HL-60 (cell line): ENCODE results near the gene CRY1.

Experiments
- DNase-seq, 2 experiments: peaks; one replicate each; pipeline ENCODE4 v3.0.0-alpha.2; 2010 to 2020; ENCODE audit warnings: low read depth in 1 of 2, low spot score in 1 of 2
- H3K27ac ChIP-seq: fragments of 250-450 bp; sonication (Bioruptor Pico); replicated peaks from 2 replicates; pipeline ENCODE4 v1.5.1; 2020; ENCODE audit warnings: mild to moderate bottlenecking, moderate library complexity
- H3K27me3 ChIP-seq: fragments of 250-450 bp; sonication (Bioruptor Pico); 2 replicates; pipeline ENCODE4 v1.5.1; 2021; ENCODE audit warnings: mild to moderate bottlenecking, moderate library complexity; ENCODE audit not compliant: insufficient read depth, poor library complexity, severe bottlenecking
- H3K4me3 ChIP-seq: replicated peaks from 2 replicates; pipeline ENCODE4 v1.5.1; 2011; ENCODE audit warnings: mild to moderate bottlenecking, control low read depth, low read length; ENCODE audit not compliant: insufficient read depth
- GABPA ChIP-seq: IDR thresholded peaks from 2 replicates; pipeline ENCODE4 v1.6.1; 2012; ENCODE audit warnings: low read depth
- POLR2AphosphoS5 ChIP-seq: IDR thresholded peaks from 2 replicates; pipeline ENCODE4 v1.6.1; 2012; ENCODE audit warnings: low read depth
- SPI1 ChIP-seq: IDR thresholded peaks from 2 replicates; pipeline ENCODE4 v1.6.1; 2012; ENCODE audit warnings: low read depth, mild to moderate bottlenecking, borderline replicate concordance
- long read RNA-seq: library from polyadenylated mRNA; unstranded; transcript quantifications from one replicate; pipeline ENCODE4 v2.0.0, GENCODE V29; 2020
- TF ChIP-seq, protein P1 (sequence below): IDR thresholded peaks from one replicate; pipeline ENCODE4 v1.5.1; 2011; ENCODE audit warnings: low read length, control low read depth, inconsistent platforms; ENCODE audit not compliant: insufficient read depth
- TF ChIP-seq, protein P2 (sequence below): IDR thresholded peaks from 2 replicates; pipeline ENCODE4 v1.6.1; 2012; ENCODE audit warnings: low read depth; ENCODE audit not compliant: insufficient replicate concordance

Gene CRY1
- long read RNA-seq, transcript CRY1-201 (13 exons, 3,267 nt), result major isoform, 209 of 265 reads
- long read RNA-seq, partial matches to known transcripts, result 29 of 265 reads
- long read RNA-seq, other reads (novel, unspliced or antisense), result 27 of 265 reads

DNA sequence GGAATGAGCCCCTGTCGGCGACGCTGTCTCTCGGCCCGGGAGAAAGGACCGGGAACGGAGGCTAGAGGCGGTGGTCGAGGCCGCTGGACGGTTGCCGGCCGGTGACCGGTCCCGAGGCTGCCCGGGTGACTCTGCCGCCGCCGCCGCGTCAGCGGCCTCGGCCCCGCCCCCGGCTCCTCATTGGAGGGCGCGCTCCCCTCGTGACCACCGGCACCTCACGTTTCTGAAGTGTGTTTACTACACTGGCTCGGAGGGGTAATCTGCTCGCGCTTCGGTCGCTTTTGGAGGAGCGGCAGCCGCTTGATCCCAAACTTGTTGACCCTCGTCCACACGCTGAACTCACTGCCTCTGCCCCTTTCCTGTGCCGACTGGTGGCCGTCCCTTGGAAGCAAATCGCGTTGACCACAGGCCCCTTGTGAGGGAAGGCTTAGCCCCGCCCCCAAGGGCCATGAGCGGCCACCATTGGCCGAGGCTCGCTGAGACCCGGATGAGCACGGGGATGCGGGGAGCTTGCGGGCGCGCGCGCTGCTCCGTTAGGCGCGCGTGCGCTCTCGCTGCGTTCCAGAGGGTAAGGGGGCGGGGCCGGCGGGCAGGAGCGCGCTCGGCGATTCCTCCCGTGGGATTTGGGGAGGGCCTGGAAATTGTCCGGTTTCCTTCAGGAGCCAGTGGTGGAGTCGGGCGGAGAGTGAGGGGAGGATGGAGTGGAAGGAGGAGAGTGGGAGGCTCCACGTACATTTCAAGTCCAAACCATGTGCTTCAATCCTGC is at the start of gene CRY1:
CRY1 (minus strand) TSS at position 133 of the 766 bp plus-strand sequence. CDS start 588 bp downstream, outside the sequence.
- DNase-seq, result peak; percentile 56 to 93
- H3K27ac ChIP-seq, result peak within 1 kb of the TSS; percentile 75
- H3K27me3 ChIP-seq, result no peaks in the 10 kb centered on the region
- peak within 1 kb of the TSS; percentile 54 for H3K4me3 ChIP-seq
- TF ChIP-seq, protein P1, sequence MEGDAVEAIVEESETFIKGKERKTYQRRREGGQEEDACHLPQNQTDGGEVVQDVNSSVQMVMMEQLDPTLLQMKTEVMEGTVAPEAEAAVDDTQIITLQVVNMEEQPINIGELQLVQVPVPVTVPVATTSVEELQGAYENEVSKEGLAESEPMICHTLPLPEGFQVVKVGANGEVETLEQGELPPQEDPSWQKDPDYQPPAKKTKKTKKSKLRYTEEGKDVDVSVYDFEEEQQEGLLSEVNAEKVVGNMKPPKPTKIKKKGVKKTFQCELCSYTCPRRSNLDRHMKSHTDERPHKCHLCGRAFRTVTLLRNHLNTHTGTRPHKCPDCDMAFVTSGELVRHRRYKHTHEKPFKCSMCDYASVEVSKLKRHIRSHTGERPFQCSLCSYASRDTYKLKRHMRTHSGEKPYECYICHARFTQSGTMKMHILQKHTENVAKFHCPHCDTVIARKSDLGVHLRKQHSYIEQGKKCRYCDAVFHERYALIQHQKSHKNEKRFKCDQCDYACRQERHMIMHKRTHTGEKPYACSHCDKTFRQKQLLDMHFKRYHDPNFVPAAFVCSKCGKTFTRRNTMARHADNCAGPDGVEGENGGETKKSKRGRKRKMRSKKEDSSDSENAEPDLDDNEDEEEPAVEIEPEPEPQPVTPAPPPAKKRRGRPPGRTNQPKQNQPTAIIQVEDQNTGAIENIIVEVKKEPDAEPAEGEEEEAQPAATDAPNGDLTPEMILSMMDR, result no peak
- no peak for TF ChIP-seq POLR2AphosphoS5
- TF ChIP-seq, protein P2, sequence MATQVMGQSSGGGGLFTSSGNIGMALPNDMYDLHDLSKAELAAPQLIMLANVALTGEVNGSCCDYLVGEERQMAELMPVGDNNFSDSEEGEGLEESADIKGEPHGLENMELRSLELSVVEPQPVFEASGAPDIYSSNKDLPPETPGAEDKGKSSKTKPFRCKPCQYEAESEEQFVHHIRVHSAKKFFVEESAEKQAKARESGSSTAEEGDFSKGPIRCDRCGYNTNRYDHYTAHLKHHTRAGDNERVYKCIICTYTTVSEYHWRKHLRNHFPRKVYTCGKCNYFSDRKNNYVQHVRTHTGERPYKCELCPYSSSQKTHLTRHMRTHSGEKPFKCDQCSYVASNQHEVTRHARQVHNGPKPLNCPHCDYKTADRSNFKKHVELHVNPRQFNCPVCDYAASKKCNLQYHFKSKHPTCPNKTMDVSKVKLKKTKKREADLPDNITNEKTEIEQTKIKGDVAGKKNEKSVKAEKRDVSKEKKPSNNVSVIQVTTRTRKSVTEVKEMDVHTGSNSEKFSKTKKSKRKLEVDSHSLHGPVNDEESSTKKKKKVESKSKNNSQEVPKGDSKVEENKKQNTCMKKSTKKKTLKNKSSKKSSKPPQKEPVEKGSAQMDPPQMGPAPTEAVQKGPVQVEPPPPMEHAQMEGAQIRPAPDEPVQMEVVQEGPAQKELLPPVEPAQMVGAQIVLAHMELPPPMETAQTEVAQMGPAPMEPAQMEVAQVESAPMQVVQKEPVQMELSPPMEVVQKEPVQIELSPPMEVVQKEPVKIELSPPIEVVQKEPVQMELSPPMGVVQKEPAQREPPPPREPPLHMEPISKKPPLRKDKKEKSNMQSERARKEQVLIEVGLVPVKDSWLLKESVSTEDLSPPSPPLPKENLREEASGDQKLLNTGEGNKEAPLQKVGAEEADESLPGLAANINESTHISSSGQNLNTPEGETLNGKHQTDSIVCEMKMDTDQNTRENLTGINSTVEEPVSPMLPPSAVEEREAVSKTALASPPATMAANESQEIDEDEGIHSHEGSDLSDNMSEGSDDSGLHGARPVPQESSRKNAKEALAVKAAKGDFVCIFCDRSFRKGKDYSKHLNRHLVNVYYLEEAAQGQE, result no peak
- TF ChIP-seq SPI1, result no peak
- TF ChIP-seq GABPA, result no peak

DNA sequence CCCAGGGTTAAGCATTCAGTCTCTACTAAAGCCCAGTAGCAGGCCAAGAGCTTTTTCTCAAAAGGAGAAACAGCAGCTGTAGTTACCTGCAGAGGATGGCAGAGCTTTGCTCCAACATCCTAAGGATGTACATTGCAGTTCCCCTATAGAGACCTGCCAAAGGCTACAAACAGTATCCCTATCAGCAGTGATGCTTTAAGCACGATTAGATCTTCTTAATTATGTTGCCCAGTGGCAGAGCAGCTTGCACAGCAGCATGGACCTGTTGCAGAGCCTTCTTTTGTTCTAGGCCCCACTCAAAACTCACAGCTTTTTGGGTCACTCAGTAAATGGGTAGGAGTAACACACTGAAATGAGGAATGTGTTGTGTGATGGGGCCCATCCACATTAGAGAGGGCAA is 46.4 kb upstream of the CRY1 start:
- Histone ChIP-seq H3K27ac (no peak overlapping the region), H3K27me3 (no peaks in the 10 kb centered on the region), H3K4me3 (no peak overlapping the region)
- no peak for DNase-seq
- no peak for TF ChIP-seq GABPA
- TF ChIP-seq SPI1, result no peak
- TF ChIP-seq, protein P2, result no peak
- TF ChIP-seq POLR2AphosphoS5, result no peak
- TF ChIP-seq, protein P1, result no peak

DNA sequence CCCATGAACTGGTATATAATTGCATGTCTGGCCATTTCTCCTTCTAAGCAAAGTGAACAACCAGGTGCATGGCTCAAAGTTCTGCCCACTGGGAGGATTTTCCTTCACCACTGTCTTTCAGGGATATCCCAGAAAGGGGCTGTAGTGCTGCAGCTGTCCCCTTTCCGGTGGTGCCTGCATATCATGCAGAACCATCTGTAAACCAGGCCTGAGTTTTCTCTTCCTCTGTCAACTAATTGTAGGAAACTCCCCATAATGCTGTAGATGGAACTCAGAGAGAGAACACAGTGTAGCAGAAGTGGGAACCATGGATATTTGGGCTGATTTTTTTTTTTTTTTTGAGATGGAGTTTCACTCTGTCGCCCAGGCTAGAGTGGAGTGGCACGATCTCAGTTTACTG is 45.6 kb upstream of the CRY1 start:
- no peak for DNase-seq
- Histone ChIP-seq H3K27me3 (no peaks in the 10 kb centered on the region), H3K27ac (no peak overlapping the region), H3K4me3 (no peak overlapping the region)
- TF ChIP-seq, protein P1, result no peak
- TF ChIP-seq GABPA (no peak), SPI1 (no peak), POLR2AphosphoS5 (no peak)
- TF ChIP-seq, protein P2, result no peak
